DND-41 (cell line): ENCODE data around the gene LOXL3.

Experiments
- EZH2 ChIP-seq: IDR thresholded peaks from 3 replicates; pipeline ENCODE4 v1.6.1; 2012; ENCODE audit warnings: borderline replicate concordance, low read depth, mild to moderate bottlenecking, moderate library complexity, low read length, inconsistent platforms; ENCODE audit not compliant: severe bottlenecking
- TF ChIP-seq, protein P1 (sequence below): IDR thresholded peaks from 2 replicates; pipeline ENCODE4 v1.5.1; 2012; ENCODE audit warnings: borderline replicate concordance, low read length, moderate library complexity, mild to moderate bottlenecking; ENCODE audit not compliant: poor library complexity, severe bottlenecking; ENCODE audit errors: extremely low read depth

DNA sequence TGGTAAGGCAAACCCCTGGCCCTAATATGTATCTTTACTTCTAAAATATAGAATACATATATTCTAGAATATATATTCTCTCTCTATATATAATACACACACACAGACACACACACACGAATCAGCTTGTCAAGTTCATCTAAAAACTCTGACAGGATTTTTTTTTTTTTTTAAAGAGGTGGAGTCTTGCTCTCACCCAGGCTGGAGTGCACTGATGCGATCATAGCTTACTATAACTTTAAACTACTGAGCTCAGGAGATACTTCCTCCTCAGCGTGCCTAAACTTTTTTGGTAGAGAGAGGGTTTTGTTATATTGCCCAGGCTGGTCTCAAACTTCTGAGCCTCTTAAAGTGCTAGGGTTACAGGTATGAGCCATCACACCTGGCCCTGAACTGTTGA is 45.9 kb upstream of the LOXL3 start:
- TF ChIP-seq, protein P1, sequence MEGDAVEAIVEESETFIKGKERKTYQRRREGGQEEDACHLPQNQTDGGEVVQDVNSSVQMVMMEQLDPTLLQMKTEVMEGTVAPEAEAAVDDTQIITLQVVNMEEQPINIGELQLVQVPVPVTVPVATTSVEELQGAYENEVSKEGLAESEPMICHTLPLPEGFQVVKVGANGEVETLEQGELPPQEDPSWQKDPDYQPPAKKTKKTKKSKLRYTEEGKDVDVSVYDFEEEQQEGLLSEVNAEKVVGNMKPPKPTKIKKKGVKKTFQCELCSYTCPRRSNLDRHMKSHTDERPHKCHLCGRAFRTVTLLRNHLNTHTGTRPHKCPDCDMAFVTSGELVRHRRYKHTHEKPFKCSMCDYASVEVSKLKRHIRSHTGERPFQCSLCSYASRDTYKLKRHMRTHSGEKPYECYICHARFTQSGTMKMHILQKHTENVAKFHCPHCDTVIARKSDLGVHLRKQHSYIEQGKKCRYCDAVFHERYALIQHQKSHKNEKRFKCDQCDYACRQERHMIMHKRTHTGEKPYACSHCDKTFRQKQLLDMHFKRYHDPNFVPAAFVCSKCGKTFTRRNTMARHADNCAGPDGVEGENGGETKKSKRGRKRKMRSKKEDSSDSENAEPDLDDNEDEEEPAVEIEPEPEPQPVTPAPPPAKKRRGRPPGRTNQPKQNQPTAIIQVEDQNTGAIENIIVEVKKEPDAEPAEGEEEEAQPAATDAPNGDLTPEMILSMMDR: no peak
- no peak for TF ChIP-seq EZH2
